ENCODE measurements around the gene RBM8A. TPM values are rescaled to one million over a fixed set of nuclear protein-coding genes. Genes with fewer than 3 reads are reported as not detected.

RBM8A gene
- polyA plus RNA-seq, 3 donors, result 91.5 to 171 (median 115) TPM

GRCh38 chr1:145891587-145892485 is 35.4 kb downstream of the RBM8A start:
- Histone ChIP-seq H2AFZ (ENCODE audit: insufficient read depth, low read depth, low read length, poor library complexity, severe bottlenecking) (peak overlapping the region; percentile 6), H3K4me2 (replicated peaks; ENCODE audit: extremely low read depth, low read length, poor library complexity, severe bottlenecking) (no peak overlapping the region), H3K4me3 (replicated peaks in 1 of 3; ENCODE audit: low read depth in 2 of 3, low read length in 3 of 3) (no peak overlapping the region), H4K20me1 (ENCODE audit: insufficient read depth, low read length) (no peaks in the 10 kb centered on the region), H3K9ac (ENCODE audit: insufficient read depth, low read length, poor library complexity, severe bottlenecking) (no peak overlapping the region), H3K4me1 (ENCODE audit: control insufficient read depth in 1 of 2, insufficient read depth in 2 of 2, low read length in 2 of 2) (no peaks in the 10 kb centered on the region), H3K9me3 (replicated peaks in 1 of 2; ENCODE audit: control insufficient read depth in 1 of 2, insufficient read depth in 1 of 2, low read length in 2 of 2) (no peaks in the 10 kb centered on the region), H3K36me3 (replicated peaks in 1 of 2; ENCODE audit: control insufficient read depth in 1 of 2, insufficient read depth in 2 of 2, low read length in 2 of 2) (no peaks in the 10 kb centered on the region), H3K79me2 (ENCODE audit: insufficient read depth, low read length) (no peaks in the 10 kb centered on the region), H3K27ac (ENCODE audit: low read depth in 1 of 2, low read length in 2 of 2) (no peak overlapping the region), H3K27me3 (ENCODE audit: control insufficient read depth in 2 of 2, insufficient read depth in 2 of 2, low read length in 2 of 2) (no peaks in the 10 kb centered on the region)
- H3K36me3 Mint-ChIP-seq, result peaks cover 0 to 2% of the 10 kb centered on the region in 2 donors
- TF ChIP-seq CTCF (IDR thresholded peaks at IDR 0.05), result peak; percentile 87
- WGBS (ENCODE audit: insufficient coverage), result 0% methylated on average over 3 of the region's 6 CpGs
- no peaks in the 10 kb centered on the region for H3K4me1 Mint-ChIP-seq
- H3K9me3 Mint-ChIP-seq, result no peaks in the 10 kb centered on the region
- no peak overlapping the region for H3K27ac Mint-ChIP-seq
- DNase-seq, result peak; percentile 41 to 61 (median 57)
- peaks cover 0 to 6% (median 3%) of the 10 kb centered on the region in 3 donors for H3K27me3 Mint-ChIP-seq (ENCODE audit: low read depth in 3 of 3)
- intact Hi-C loops (cut with micrococcal nuclease), result loop anchor here (5.0 to 10.0 kb wide), 2 partner anchors 120 to 123 kb away; no protein-coding TSS in a partner anchor
- H3K4me3 Mint-ChIP-seq, result no peak overlapping the region

GRCh38 chr1:145891143-145891542 is 36.1 kb downstream of the RBM8A start:
- no CpG with 5 or more reads among the region's 1 CpG for WGBS (ENCODE audit: insufficient coverage)
- Mint-ChIP-seq H3K27me3 (ENCODE audit: low read depth in 3 of 3) (peaks cover 2 to 9% (median 7%) of the 10 kb centered on the region in 3 donors), H3K4me3 (no peak overlapping the region), H3K27ac (no peak overlapping the region), H3K4me1 (peaks cover 4% of the 10 kb centered on the region), H3K36me3 (peaks cover 0 to 2% of the 10 kb centered on the region in 2 donors), H3K9me3 (peaks cover 0 to 2% (median 0%) of the 10 kb centered on the region in 7 donors)
- Histone ChIP-seq H3K4me1 (ENCODE audit: control insufficient read depth in 1 of 2, insufficient read depth in 2 of 2, low read length in 2 of 2) (peaks cover 2 to 7% of the 10 kb centered on the region in 2 donors), H3K36me3 (replicated peaks in 1 of 2; ENCODE audit: control insufficient read depth in 1 of 2, insufficient read depth in 2 of 2, low read length in 2 of 2) (no peaks in the 10 kb centered on the region), H3K9me3 (replicated peaks in 1 of 2; ENCODE audit: control insufficient read depth in 1 of 2, insufficient read depth in 1 of 2, low read length in 2 of 2) (no peaks in the 10 kb centered on the region), H3K9ac (ENCODE audit: insufficient read depth, low read length, poor library complexity, severe bottlenecking) (no peak overlapping the region), H4K20me1 (ENCODE audit: insufficient read depth, low read length) (no peaks in the 10 kb centered on the region), H3K4me2 (replicated peaks; ENCODE audit: extremely low read depth, low read length, poor library complexity, severe bottlenecking) (no peak overlapping the region), H3K27ac (ENCODE audit: low read depth in 1 of 2, low read length in 2 of 2) (no peak overlapping the region), H3K27me3 (ENCODE audit: control insufficient read depth in 2 of 2, insufficient read depth in 2 of 2, low read length in 2 of 2) (no peaks in the 10 kb centered on the region), H3K4me3 (replicated peaks in 1 of 3; ENCODE audit: low read depth in 2 of 3, low read length in 3 of 3) (no peak overlapping the region), H3K79me2 (ENCODE audit: insufficient read depth, low read length) (no peaks in the 10 kb centered on the region), H2AFZ (ENCODE audit: insufficient read depth, low read depth, low read length, poor library complexity, severe bottlenecking) (no peak overlapping the region)
- no peak for DNase-seq
- intact Hi-C loops (cut with micrococcal nuclease), result loop anchor here (5.0 to 10.0 kb wide), 2 partner anchors 121 to 124 kb away; no protein-coding TSS in a partner anchor
- no peak for TF ChIP-seq CTCF (IDR thresholded peaks at IDR 0.05)
